Frontal cortex (tissue), 4 donors: ENCODE results near the gene THBS2. TPM values are rescaled to one million over a fixed set of nuclear protein-coding genes. Genes with fewer than 3 reads are reported as not detected.
A peak's percentile ranks its signal among the peaks of the same experiment; 100 is the strongest.

Source experiments
- DNase-seq, 2 donors: peaks; one replicate each; pipeline ENCODE4 v3.0.0; 2012; ENCODE audit warnings: low spot score in 2 of 2
- FAIRE-seq: peaks from 2 replicates; lab custom pipeline; 2012; peaks lifted over from hg19 to GRCh38; lab: Jason Lieb, UNC
- total RNA-seq: library from RNA; depleted of rRNA; stranded (reverse); fragments of >200 nt; gene quantifications from one replicate; pipeline ENCODE4 v1.2.3, GENCODE V29; 2014
- donor health status: control.
- donor health status: control.
- donor health status: control.

The THBS2 gene
- total RNA-seq, 1 donor from 2014 or later: 6.5 TPM

GRCh38 chr6:169234634-169235033 is 19.0 kb downstream of the THBS2 start:
- DNase-seq (no peak), FAIRE-seq (no peak)

DNA sequence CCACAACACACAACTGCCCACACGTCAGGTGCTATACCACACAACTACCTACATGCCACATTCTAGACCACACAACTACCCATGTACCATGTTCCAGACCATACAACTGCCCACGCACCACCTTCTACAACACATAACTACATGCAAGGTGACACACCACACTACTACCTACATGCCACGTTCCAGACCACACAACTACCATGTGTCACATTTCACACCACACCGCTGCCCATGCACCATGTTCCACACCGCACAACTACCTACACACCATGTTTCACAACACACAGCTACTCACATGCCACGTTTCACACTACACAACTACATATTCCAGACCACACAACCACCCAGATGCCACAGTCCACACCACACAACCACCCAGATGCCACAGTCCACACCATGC is 19.8 kb downstream of the THBS2 start:
- FAIRE-seq (no peak), DNase-seq (no peak)

DNA sequence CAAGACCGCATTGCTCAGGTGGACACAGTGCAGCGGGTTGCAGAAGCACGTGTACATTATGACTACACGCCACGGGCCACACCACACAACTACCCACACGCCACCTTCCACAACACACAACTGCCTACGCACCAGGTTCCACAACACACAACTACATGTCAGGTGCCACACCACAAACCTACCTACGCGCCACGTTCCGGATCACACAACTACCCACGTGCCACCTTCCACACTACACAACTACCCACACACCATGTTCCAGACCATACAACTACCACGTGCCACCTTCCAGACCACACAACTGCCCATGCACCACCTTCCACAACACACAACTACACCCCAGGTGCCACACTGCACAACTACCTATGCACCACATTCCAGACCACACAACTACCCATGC is 20.5 kb downstream of the THBS2 start:
- FAIRE-seq (no peak), DNase-seq (no peak)

- DNase-seq (no peak), FAIRE-seq (no peak)
Observed at GRCh38 chr6:169232507-169232931, 21.1 kb downstream of the THBS2 start.

DNA sequence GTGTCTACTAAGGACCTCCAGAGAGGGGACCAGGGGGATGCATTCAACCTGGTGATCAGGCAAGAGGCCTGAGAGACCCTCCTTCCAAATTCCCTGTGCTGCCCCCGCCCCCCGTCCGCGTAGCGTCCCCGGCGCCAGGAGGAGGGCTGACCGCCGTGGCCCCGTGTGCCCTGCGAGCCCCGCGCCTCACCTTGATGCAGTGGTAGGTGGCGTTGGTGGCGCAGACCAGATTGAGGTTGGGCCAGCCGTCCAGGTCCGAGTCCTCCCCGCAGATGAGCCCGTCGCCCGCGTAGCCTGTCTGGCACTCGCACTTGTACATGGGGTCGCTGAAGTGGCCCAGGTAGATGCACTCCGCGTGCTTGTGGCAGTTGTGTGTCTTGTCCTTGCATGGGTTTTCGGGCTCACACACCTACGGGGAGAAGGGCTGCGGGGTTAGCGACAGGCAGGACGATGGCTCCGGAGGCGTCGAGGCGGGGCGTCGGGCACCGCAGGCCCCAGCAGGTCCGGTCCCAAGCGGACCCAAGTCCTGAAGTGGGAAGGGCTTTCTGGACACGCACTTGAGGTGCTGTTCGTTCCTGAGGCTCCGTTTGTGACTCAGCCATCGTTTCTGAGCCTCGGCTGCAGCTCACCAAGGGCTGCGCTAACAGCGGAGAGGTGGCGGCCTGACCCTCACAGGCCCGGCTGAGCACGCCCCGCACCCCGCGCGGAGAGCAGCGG is 21.7 kb downstream of the THBS2 start:
- DNase-seq (no peak), FAIRE-seq (no peak)

GRCh38 chr6:169230946-169231789 is 22.5 kb downstream of the THBS2 start:
- no peak for FAIRE-seq
- DNase-seq: no peak

- no peak for DNase-seq
- FAIRE-seq: no peak
Observed at GRCh38 chr6:169230322-169230665, 23.4 kb downstream of the THBS2 start.

DNA sequence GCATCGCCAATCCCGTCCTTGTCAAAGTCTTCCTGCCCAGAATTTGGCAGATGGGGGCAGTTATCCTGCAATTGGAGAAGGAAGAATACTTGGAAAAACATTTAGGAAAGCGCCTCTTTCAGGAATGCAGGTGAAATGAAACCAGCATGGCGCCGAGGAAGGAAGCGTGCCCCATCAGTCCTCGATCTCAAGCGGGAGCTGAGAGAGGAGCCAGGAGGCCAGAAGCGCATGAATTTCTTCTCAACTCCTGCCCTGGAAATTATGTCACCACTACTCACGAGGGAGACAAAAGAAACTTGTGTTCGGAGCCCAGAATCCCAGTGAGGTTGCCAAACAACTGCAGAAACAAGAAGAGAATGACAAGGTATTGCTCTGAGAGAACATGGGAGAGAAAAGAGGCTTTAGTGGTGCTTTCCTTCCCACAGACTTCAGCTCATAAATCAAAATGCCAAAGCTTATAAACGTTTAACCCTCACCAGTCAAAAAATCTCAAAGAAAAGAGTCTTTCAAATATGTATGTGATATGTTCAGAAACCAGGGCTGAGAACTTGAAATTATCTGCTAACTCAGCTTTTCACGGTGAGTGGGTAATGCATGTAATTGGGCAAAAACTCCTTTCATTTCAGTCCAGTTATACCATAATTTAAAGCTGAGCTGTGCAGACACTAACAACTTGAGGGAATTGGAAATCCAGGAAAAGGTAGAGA is 23.9 kb downstream of the THBS2 start:
- DNase-seq (peak in 1 of 2 donors; percentile 58), FAIRE-seq (no peak)

DNA sequence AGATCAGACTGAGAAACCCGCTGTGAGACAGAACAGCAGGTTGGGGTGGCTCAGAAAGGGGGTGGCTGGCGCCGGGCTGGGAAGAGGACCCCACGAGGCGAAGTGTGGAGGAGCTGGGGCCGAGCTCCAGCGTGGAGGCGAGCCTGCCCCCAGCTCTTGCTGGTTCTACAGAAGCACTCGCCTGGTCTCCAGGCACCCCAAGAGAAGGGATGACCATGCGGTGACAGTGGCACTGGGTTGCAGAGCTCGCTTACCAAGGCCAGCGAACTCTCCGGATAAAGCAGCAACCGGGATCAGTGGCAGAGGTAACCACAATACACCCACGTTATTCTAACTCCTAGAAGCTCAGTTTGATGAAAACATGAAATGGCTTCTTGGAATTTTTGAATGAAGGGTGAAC is 26.5 kb downstream of the THBS2 start:
- FAIRE-seq (no peak), DNase-seq (no peak)

DNA sequence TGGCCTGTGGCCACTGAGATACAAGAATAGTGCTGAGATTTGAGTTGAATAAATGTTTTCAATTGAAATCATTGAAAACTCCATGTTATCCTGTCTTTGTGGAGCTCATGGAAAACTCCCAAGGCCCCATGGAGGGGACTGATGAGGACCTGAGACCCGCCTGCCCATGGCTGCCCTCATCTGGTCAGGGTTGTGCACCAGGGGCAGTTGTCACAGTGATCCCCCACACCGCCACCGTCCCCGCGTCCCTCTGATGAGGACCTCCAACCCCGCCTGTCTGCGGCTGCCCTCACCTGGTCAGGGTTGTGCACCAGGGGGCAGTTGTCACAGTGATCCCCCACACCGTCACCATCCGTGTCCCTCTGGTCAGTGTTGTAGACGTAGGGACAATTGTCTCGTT is 27.8 kb downstream of the THBS2 start:
- FAIRE-seq (no peak), DNase-seq (no peak)

DNA sequence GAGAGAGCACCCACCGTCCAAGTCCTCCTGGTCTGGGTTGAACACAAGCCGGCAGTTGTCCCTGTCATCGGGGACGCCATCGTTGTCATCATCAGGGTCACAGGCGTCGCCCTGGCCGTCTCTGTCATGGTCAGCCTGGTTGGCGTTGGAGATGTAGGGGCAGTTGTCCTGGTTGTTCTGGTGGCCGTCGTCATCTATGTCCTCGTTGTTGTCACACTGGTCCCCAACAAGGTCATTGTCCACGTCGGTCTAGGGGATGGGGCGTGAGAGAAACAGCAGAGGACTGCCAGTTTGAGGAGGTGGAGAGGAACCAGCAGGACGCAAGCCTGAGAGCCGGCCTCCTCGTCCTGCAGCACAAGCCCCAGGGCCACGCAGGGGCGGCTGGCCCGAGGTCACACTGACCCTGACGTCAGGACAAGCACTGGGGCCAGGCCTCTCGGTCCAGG is 28.5 kb downstream of the THBS2 start:
- DNase-seq (no peak), FAIRE-seq (no peak)

DNA sequence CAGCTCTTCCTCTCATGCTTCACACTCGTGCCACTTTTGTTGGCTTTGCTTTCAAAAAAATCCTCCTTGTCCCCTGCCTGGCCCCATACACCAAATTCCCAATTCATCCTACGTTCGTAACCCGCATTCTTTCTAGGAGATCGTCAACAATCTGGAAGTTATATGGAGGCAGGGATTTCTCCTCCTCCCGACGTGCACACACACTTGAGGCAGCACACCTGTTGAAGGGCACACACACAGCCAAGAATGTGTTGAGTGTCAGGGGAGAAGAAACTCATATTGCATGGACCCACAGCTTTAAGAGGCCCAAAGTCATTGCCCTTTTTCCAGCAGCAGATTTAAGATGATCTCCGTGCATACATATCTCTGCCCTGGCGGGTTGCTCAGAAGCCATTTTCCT is 28.9 kb downstream of the THBS2 start:
- FAIRE-seq: no peak
- no peak for DNase-seq

- DNase-seq (no peak), FAIRE-seq (no peak)
Observed at GRCh38 chr6:169224185-169224695, 29.4 kb downstream of the THBS2 start.

- DNase-seq: no peak
- FAIRE-seq: no peak
Observed at GRCh38 chr6:169223006-169223405, 30.6 kb downstream of the THBS2 start.

- DNase-seq (no peak), FAIRE-seq (no peak)
Observed at GRCh38 chr6:169222126-169222525, 31.5 kb downstream of the THBS2 start.

- FAIRE-seq (no peak), DNase-seq (no peak)
Observed at GRCh38 chr6:169221264-169221663, 32.4 kb downstream of the THBS2 start.

DNA sequence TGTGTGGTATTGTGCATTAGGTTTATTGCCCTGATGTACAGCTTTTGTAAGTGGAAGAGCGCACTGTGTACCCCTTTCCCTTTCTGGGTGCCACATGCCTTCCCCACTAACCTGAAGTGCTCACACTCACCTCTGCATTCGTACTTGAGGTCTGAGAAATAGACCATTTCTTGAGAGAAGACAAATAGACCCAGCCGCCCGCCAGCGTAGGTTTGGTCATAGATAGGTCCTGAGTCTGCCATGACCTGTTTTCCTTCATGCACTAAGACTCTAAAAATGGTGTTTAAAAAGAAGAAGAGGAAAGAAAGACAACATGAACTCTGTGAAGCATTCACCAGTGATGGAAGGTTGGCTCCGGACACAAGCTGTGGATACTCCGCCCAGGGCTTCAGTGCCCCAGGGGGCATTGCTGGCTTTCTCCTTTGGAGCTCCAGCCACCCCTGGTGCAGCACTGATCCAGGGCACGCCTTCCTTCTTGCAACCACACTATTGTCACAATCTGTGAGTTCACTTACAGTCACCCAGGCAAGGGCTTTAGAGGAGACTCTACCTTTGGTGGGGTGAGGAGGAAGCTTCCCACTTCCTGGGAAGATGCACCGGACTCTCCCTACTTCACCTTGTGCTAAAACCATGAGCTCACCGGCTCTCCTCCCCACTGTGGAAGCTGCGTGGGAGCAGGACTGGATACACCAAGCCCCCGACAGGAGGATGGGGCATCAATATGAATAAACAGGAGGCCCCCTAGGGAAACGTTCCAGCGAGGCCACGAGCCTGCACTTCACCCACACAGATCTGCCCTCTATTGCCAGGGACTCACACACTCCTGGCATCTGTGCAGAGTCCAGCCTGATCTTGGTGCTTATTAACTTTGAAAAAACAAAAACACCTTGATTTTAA is 33.3 kb downstream of the THBS2 start:
- FAIRE-seq: no peak
- no peak for DNase-seq

GRCh38 chr6:169217972-169218371 is 35.7 kb downstream of the THBS2 start:
- DNase-seq (no peak), FAIRE-seq (no peak)

- FAIRE-seq (no peak), DNase-seq (no peak)
Observed at GRCh38 chr6:169216830-169217229, 36.8 kb downstream of the THBS2 start.
